ENCODE measurements around the gene LAMA3.

Gene LAMA3

DNA sequence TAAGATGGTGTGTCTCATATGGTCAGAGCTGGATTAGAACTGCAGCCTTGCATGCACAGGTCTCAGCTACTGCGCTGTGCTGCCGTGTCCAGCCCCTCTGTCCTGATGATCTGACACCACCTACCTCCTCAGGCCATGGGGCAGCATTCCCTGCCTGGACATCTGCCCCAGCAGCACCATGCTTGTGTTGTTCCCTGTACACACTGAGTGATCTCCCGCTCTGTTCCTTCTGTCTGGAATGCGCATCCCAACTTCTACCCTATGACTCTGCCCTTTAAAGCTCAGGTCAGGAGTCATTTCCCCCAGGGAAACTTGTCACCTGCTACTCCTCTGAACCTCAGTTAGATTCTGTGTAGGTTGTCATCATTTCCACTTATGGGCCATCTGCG lies 167.9 kb downstream of the LAMA3 start:
- DNase-seq: no peak

DNA sequence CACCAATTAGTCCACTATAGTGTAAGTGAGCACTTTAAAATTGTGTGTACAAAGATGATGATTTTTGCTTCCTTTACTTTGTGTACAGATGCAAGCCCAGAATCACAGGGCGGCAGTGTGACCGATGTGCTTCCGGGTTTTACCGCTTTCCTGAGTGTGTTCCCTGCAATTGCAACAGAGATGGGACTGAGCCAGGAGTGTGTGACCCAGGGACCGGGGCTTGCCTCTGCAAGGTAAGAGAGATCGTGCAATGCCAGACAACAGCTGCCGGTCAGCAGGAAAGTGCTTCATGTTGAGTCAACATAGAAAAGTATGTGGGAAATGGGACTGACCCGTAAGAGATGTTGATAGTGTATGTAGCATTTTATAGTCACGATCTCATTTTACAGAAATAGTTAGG lies 168.5 kb downstream of the LAMA3 start:
- no peak for DNase-seq

DNA sequence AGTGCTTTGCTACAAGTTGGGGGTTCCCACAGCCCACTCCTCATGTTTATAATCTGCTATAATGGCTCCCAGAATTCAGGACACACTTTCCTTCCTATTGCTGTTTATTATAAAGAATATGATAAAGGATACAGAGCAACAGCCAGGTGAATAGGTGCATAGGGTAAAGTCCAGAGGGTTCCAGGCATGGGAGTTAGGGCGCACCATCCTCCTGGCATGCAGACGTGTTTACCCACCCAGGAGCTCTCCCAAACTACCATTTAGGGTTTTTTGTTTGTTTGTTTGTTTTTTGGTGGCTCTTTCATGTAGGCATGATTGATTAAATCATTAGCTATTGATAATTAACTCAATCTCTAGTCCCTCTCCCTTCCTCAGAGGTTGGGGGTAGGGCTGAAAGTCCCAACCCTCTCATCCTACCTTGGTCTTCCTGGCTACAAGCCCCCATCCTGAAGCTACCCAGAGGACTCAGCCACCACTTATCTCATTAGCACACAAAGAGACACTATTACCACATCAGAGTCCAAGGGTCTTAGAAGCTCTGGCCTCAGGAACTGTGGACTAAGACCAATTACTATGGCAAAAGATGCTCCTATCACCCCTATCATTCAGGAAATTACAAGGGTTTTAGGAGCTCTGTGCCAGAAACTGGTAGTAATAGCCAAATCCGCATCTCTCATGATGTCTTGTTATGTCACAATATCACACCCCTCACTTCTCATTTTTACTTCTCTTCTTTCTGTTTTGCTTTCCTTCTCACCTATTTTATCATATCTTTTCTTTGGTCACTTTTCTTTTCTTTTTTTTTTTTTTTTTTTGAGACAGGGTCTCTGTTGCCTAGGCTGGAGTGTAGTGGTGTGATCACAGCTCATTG lies 170.4 kb downstream of the LAMA3 start:
- DNase-seq: no peak

DNA sequence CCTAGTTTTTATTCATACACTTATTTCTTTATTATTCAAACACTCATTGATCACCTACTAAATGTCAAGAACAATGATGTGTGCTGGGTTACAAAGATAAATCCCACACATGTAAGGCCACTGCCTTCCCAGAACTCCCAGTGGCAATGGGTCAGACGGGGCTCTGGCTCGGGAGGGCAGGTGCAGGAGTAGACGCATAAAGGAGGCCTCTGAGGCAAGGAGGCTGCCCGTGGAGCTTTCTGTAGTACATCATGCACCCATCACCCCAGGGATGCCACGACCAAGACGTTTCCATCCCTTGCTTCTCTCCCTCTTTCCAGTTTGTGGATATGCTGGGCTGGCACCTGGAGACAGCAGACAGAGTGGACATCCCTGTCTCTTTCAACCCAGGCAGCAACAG lies 172.1 kb downstream of the LAMA3 start:
- no peak for DNase-seq

DNA sequence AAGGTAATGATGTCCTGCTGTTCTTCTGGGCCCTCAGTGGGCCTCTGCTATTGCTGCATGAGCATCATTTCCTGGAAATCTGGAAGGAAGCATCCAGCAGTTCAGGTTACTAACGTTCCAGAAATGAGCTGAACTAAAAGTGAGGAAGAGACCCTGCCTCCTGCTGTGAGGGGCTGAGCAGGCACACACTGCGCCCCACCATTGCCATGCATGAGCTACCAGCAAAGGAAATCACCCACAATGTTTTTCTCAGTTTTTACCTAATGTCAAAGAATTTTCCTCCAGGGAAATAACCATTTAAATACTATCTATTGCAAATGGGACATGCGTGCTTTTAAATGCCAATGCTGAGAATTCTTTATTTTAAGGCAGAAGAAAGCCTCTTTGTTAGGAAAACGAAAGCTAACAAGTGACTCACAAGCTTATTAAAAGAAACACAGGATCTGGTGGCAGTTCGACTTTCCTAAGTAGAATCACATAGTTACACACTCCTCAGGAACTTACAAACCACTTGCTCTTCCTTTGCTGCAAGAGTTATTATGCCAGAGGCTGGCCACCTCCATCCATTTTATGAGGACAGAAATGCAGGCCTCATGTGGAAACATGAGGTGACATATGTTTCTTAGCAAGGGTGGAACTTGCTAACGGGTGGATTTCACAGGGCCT lies 172.7 kb downstream of the LAMA3 start:
- DNase-seq: no peak

DNA sequence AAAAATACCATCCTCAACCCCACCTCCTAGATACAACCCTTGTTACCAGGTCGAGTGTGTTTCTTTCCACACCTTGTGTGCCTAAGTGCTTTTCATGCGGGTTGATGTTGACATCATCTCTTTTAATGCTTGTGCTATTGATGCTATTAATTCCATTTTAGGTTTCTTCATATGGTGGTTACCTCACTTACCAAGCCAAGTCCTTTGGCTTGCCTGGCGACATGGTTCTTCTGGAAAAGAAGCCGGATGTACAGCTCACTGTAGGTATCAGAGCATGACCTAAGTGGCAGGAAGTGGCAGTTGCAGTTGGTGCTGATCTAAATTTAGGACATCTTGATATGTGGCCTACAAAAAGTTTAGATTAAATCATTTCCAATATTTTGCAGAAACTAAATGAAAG lies 175.4 kb downstream of the LAMA3 start:
- no peak for DNase-seq

DNA sequence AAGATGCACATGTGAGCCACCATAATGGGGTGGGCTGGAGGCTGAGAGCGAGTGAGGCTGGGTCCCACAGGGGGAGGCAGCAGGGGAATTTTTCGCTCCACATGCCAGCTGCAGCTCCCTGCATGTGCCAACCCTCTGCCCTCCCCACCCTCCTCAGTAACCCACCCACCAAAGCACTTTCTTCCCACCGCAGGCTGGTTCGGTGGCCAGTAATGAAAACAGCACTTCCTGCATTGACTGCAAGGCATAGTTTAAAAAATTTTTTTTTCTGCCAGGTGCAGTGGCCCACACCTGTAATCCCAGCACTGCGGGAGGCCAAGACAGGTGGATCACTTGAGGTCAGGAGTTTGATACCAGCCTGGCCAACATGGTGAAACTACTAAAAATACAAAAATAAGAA lies 177.8 kb downstream of the LAMA3 start:
- DNase-seq: no peak

DNA sequence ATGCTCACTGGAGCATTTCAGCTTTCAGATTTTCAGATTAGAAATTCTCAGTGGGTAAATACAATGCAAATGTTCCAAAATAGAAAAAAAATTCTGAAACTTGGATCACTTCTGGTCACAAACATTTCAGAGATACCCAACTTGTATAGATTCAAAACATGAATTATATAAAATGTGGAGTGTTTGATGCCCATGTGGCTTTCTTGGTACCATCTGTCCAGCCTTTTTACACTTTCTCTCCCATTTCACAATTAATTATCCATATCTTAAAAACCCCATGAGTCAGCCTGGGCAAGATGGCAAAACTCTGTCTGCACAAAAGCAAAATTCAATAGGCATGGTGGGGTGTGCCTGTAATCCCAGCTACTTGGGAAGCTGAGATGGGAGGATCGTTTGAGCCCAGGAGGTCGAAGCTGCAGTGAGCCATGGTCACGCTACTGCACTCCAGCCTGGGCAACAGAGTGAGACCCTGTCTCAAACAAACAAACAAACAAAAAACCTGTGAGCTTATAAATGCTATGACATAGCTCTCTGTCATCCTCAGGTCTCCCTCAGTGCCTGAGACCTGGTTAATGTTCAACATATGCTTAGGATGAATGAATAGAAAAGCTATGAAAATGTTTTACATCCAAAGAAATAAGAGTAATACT lies 179.0 kb downstream of the LAMA3 start:
- DNase-seq: no peak

DNA sequence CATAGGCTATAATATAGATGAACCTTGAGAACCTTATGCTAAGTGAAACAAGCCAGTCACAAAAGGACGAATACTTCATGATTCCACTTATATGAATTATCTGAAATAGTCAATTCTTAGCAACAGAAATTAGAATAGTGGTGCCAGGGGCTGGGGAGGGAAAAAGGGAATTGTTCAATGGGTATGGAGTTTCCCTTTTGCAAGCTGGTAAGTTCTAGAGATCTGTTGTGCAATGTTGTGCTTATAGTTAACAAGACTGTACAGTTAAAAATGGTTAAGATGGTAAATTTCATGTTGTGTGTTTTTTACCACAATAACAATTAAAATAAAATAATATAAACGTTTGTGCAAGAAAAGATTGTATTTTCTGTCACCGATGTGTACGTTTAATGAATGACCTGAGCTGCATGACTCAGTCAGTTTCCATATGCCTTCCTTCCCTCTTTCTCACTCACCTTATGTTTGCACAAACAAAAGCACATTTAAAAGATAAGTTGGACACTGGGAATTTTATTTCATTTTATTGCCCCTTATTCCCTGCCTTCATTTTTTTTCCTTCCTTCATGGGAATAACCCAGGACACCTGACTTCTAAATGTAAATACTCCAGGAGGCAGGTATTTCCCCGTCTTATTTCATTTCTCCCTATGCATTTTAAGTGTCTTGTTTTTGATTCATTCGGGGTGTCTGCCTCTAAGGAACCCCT lies 181.6 kb downstream of the LAMA3 start:
- DNase-seq: no peak

DNA sequence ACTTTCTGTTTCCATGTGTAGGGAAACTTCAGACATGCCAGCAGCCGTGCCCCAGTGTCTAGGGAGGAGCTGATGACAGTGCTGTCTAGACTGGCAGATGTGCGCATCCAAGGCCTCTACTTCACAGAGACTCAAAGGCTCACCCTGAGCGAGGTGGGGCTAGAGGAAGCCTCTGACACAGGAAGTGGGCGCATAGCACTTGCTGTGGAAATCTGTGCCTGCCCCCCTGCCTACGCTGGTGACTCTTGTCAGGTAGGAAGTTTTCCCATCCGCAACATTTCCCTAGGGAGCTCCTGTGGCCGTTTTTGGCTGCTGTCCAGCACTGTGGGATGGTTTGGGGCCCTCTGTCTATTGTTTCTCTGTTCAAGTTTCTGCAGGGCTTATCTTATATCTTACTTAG lies 182.2 kb downstream of the LAMA3 start:
- DNase-seq: peak; percentile 10 to 64

DNA sequence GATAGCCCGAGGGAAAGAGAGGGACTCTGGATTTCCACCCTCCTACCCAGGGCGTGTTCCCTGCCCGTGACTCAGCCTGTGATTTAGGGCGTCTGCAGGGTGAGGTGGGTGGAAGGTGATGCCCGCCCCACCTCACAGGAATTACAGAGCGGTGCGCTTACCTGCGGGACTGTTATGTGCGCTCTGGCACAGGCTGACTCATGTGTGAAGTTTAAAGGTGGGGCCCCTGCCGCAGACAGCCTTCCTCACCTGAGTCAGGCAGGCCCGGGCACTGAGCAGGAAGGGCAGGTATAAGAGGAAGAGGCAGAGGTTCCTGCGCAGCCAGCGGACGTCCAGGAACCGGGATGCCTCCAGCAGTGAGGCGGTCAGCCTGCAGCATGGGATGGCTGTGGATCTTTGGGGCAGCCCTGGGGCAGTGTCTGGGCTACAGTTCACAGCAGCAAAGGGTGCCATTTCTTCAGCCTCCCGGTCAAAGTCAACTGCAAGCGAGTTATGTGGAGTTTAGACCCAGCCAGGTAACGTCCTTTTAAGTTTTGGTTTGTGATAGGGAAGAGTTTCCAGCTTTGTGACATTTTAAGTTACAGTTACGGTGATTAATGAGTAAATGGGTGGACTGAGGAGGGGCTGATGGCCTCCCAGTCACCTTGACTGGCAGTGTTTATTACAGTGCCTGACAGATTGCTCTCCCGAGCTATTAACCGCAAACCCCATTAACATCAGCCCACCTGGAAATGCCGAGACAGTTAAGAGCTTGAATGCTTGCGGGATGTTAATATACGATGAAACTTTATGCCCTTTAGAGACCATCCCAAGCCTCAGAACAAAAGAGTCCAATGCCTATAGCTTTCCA lies 183.7 kb downstream of the LAMA3 start:
- peak; percentile 9 to 57 for DNase-seq

DNA sequence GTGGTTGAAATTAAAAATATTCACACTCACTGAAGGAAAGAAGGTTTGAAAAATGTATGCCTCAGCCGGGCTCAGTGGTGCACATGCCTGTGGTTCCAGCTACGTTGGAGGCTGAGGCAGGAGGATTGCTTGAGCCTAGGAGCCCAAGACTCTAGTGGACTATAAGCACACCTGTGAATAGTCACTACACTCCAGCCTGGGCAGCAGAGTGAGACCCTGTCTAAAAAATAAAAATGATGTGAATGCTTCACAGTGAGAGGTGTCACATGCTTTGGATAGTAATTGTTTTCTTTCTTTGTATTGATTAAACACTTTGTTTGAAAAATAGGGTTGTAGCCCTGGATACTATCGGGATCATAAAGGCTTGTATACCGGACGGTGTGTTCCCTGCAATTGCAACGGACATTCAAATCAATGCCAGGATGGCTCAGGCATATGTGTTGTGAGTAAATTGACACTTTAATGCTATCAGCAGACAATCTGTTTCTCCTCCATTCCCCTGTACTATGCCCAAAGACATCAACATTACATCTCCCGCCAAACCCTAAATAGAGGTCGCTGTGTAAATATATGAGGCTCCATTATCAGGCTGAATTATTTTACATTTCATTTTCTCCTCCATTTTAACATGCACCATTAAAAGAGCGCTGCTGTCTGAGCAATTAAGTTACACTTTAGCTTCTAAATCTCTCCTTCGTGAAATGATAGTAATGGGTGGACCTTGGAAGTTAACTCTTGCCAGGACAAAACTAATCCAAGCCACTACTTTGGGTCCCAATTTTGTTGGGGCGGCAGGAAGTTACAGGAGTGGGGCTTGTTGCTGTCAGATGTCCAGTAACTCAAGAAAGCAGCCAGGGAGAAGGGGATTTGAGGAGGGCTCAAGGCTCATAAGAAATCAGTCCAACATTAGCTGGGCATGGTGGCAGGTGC lies 187.0 kb downstream of the LAMA3 start:
- DNase-seq: peak; percentile 5 to 58

DNA sequence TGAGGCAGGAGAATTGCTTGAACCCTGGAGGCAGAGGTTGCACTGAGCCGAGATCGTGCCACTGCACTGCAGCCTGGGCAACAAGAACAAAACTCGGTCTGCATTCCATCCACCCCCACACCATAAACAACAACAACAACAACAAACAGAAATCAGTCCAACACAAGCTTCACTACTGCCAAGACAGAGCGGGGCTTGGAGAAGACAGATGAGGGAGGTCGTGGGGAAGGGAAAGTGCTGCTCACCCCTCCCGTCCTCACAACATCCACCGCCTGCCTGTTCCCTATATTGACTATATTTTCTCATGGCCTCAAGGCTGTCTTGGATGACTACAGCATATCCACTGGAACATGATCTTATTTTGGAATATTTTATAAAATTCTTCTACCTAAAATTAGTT lies 187.7 kb downstream of the LAMA3 start:
- peak in 1 of 2 experiments; percentile 2 for DNase-seq

DNA sequence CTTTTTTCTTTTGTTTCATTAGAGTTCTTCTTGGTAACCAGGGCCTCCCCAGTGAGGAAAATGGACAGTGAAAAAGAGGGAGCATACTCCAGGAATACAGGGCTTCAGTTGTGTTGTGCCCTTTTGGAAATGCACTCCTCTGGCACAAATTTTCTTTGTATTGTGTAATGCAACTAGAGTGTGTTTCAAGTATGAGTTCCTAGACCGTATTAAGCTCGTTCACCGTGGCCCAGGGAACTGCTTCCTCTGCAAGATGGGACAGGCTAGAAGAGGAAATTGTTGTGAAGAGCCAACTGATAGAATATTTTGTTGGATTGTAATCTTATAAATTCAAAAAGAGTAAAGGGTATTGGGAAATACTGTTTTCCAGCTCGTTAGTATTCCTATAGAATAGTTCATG lies 188.1 kb downstream of the LAMA3 start:
- no peak for DNase-seq

DNA sequence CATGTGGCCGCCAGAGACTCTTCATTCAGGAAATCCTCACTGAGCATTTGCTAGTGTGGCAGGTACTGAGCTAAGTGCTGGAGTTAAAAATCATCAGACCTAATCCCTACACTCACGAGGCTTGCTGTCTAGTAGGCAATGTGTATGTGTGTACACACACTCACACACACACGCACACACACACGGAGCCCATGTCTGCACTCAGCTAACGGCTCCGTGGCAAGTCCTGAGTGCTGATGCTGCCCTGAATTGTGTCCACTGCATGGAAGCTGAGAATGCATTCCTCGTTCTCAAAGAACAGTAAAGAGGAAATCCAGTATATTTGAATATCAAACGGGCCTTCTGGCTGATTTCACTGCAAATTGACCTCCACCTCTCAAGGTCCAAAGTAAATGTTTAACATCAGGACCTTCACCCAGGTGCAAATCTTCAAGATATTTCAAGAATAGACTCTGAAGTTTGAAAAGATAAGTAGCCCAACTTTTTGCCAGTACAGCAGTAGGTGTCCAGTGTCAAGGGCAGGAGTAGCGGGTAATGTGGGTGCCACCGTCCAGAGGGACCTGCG lies 189.2 kb downstream of the LAMA3 start:
- DNase-seq: peak in 1 of 2 experiments; percentile 1

DNA sequence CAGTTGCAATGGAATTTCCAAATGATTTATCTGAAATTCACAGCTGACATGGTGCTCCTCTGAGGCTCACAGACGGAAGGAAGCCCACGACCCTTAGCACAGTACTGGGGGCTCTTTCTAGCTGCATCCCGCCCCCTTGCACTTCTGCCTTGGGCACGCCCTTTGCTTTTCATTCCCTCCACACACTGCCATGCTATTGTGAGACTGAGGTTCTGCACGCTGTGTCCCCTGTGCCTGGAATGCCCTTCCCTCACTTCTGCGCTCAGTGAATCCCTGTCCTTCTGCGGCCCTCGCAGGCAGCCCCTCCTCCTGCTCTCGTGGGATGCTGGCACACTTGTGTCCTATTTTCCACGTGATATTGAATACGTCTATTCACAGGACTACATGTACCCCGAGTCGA lies 189.9 kb downstream of the LAMA3 start:
- DNase-seq: no peak

DNA sequence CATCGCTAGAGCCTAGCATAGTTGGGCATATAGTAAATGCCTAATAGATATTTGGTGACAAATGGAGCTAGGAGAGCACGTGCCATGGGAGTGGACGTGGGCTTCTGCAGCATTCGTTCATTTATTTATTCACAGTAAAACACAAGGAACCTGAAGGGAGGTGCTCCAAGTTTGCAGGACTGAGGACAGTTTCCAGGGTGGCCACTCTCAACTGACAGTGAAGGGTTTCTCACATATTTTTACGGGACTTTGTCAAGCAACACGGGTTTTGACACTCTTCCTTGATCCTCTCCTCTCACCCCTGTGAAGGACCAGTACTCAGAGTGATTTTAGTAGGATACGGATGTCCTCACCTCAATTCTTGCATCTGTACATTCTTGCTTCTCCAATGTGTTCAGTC lies 190.3 kb downstream of the LAMA3 start:
- no peak for DNase-seq

DNA sequence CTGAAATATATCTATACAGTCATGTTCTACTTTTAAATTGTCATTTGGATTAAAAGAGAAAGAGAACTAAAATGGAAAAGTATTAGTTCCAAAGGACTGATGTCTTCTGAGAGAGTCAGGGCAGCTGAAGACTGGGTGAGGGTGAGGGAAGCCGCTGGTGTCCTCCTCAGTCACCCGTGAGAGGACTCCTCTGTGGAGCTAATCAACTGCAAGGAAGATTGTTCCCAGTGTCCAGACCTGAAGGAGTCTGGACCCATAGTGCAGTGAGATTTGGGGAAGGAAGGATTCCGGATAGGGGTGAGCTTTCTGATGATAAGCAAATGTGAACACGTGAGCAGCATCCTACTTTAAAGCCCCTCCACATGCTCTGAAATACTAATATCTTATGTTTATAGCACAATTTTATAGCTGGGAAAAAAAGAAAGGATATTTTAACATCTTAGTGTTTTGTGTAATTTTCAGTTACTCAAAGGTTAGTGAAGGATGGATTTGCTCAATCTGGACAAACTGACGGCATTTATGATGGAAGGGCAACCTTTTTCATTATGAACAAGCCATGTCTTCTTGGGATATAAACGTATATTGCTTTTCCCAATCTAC lies 190.8 kb downstream of the LAMA3 start:
- DNase-seq: no peak

DNA sequence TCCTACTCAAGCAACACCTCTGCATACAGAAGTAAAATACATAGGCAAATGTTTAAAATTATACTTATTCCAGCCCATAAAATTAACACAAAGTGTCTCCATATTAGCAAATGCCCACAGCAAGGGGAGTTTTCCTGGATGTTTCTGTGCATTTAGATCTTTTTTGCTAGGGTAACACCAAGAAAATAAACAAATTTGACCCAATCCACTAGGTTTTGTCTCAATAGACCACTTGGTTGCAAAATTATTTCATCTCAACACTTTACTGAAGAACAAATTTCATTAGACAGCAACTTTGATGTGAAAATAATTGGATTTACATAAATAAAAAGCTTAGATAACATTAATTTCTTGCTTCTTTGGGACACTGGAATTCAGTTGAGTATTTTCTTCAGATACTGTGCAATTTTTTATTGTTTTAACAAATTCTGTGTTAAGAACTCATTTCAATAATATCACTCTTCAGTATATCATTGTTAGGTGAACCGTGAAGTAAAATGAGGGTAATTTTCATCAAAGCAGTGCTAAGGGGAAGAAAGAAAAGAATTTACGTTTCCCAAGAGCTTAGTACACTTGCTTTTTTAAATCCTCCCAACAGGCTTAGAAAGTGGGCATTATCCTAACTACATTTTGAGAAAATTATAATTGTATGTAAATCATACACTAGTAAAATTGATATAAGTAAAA lies 191.8 kb downstream of the LAMA3 start:
- no peak for DNase-seq

DNA sequence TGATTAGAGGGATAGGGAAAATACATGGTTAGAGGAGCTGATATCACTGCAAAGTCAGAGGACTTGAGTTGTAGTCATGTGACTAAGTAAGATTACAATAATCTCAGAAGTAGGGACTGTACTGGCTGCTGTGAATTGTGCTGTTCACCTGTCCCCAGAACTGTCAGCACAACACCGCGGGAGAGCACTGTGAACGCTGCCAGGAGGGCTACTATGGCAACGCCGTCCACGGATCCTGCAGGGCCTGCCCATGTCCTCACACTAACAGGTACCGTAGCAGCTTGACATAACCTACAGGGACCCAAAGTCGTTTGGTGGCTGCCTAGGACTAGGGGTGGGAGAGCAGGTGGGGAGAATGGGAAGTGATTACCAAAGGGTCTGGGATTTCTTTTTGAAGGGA lies 192.5 kb downstream of the LAMA3 start:
- DNase-seq: peak; percentile 1 to 66

Measured in NCI-H526 (cell line).